GM20431 (cell line): ENCODE results near the gene KRT35.

ENCODE experiments used
- in situ Hi-C: fragments of 300-500 bp; cut with MseI, MboI; formaldehyde crosslinking; loops from one replicate; pipeline ENCODE4 v1.15.0; 2020; ENCODE audit warnings: low sequenced_read_pairs; ENCODE audit not compliant: unreplicated experiment

The KRT35 gene

GRCh38 chr17:41512546-41513167 is 31.7 kb upstream of the KRT35 start:
- in situ Hi-C loops = no loop called here

DNA sequence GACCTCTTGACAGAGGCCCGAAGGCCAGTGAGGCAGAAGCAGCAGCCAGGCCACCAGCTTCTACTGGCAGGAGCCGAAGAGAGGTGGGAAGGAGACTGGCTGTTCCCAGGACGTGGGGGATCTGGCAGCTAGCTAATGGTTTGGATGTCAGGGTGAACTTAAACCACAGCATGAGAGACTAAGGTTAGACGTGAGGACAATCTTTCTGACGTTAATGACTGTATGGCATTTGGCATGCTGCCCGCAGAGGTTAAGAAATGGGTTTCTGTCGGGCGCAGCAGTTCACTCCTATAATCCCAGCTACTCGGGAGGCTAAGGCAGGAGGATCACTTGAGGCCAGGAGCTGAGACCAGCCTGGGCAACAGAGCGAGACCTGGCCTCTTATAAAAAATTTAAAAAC is 30.8 kb upstream of the KRT35 start:
- in situ Hi-C loops = no loop called here

DNA sequence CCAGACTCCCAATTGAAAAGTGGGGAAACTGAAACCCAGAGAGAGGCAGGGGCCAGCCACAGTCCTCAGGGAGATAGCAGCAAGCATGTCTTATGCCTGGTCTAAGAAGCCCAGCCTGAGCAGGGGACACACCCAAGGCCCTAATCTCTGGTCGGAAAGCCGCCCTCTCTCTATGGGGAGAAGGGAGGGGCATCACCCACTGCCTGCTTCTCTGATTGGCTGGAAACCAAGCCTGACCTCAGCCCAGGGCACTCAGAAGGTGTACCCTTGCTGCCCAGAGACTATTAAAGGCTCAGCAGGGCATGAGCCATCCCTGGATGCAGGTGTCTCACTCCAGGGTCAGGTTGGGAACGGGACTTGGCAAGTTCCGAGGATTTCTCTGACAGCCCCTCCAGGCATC is 30.2 kb upstream of the KRT35 start:
- in situ Hi-C loops = no loop called here

DNA sequence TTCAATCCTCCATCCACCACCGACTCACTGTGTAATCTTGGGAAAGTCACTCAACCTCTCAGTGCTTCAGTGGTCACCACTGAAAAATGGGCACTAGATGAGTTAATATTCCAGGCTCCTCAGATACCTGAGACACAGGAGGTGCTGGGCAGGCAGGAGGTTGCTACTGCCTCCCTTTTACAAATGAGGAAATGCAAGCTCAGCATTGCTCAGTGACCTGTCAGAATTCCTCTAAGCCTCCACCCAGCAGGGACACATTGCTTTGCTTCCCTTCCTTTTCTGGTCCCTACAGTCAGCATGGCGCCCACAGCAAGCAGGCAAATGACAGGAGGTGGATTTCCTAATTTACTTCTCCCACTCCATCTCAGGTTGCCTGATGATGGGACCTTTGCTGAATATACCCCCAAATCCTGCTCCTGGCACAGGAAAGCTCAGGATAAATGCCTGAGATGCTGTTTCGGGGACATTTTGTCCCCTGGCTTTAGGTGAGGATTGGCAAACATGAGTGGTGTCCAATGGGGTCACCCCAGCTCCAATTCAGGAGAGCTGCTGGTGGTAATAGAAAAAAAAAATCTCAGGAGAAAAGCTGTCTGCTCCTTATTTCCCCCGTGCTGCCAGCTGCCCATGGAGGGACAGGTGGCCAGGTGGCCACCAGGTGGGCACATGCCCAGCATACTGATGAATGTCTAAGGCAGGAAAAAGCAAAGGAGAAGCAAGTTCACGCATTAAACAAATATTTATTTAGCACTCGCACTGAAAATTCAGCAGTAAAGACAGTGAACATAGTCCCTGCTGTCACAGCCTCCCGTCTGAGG is 29.5 kb upstream of the KRT35 start:
- in situ Hi-C loops = no loop called here

- in situ Hi-C loops = no loop called here
These were observed 26.4 kb upstream of the KRT35 start for GRCh38 chr17:41507315-41507880.

DNA sequence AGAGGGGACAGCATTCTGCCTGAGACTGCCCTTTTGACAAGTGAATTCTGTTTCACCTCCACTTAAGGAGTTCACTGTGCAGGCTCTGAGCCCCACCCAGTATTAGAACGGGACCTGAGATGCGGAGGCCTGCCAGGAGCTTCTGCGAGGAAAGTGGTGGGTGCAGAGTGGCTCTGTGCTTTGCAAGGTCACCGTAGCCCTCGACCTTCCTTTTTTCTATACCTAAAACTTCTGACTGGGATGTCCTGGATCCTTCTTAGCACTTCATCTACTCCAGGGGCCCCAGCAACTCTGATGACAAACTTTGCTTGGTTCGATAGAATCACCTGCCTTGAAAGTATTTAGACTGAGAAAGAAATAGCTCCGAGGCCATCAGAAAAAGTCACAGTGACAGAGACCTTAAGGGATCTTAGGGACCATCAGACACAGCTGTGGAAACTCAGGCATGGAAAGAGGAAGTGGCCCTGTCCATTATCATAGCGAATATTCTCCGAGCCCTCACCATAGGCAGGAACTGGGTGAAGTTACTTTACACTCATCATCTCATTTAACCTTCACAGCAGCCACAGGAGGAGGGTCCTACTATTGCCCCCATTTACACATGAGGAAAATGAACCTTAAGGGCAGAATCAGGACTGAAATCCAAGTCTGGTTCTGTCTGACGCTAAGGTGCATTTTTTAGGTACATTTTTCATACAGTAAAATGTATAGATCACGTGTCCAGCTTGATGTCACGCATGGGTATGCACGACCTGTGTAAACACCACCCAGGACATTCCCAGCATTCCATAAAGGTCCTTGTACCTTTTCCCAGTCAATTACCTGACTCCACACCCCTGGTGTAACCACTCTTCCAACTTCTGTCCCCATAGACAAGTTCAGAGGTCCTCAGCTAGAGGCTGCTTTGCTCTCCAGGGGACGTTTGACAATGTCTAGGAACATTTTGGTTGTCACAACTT is 25.1 kb upstream of the KRT35 start:
- in situ Hi-C loops = no loop called here

- in situ Hi-C loops = no loop called here
These were observed 24.3 kb upstream of the KRT35 start, which contains the start of gene KRT13 for GRCh38 chr17:41505007-41505808. KRT13 (minus strand) TSS chr17:41505612; CDS start chr17:41505550, 62 bp downstream.

GRCh38 chr17:41504246-41504977 is 23.5 kb upstream of the KRT35 start:
- in situ Hi-C loops = no loop called here

DNA sequence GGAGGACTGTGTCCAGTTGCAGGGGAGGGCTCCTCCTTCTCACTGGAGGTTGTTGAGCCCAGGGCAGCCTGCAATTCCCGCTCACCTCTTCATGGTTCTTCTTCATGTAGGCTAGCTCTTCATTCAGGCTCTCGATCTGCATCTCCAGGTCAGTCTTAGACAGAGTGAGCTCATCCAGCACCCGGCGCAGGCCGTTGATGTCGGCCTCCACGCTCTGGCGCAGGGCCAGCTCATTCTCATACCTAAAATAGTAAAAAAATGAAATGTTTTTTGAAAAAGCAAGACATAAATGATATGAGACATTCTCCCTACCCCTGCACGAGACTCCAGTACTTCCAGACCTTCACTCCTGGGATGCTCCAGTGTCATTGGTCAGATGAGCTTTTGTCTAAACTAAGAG is 22.3 kb upstream of the KRT35 start:
- in situ Hi-C loops = no loop called here

DNA sequence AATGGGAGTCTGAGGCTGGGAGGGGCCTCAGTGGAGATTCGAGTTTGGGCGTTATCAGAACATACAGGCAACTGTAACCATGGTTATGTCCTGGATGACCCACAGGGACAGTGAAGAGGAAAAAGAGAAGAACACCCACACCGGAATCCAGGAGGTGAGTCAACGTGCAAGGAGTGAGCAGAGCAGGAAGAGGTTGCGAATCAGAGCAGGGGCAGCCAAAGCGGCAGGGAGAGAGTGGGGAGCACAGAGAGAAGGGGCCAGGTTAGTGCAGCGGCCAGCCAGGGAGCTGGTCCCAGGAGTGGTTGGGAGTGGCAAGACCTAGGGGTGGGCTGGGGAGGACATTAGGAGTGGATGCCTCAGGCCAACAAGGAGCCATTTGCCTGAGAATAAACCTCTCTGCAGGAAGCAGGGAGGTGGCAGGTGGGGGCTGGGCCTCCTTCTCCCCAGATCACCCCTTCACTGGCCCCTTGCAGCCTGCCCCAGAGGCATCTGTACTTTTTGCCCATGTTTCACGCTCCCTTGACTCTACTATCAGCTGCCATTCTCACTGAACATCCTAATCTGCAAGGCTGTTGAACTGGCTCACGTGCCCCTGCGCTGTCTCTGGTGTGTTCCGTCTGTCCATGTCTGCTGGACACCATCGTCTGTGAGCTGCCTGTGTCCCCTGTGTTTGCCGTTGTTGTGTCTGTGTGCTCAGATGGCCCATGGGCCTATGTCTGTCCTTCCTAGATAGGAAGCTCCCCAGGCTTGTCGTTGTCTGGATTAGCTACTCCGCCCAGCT is 19.4 kb upstream of the KRT35 start:
- in situ Hi-C loops = no loop called here

GRCh38 chr17:41499714-41500113 is 18.8 kb upstream of the KRT35 start:
- in situ Hi-C loops = no loop called here

DNA sequence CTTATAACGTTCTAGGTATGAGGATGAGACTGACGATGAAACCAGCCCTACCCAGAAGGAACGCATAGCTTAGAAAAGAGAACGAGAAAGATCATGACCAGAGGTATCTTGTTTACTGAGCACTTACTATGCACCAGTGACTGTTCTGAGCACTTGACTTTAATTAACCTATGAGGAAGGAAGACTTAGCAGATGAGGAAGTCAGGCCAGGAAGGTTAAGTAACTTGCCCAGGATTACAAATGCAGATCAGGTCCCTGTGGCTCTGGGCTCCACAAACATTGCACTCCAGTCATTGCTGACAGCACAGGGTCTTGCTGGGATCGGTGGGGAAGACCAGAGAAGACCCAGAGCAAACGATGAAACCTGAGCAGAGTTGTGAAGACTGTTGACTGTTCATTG is 17.3 kb upstream of the KRT35 start:
- in situ Hi-C loops = no loop called here

GRCh38 chr17:41496803-41497484 is 16.0 kb upstream of the KRT35 start:
- in situ Hi-C loops = no loop called here

DNA sequence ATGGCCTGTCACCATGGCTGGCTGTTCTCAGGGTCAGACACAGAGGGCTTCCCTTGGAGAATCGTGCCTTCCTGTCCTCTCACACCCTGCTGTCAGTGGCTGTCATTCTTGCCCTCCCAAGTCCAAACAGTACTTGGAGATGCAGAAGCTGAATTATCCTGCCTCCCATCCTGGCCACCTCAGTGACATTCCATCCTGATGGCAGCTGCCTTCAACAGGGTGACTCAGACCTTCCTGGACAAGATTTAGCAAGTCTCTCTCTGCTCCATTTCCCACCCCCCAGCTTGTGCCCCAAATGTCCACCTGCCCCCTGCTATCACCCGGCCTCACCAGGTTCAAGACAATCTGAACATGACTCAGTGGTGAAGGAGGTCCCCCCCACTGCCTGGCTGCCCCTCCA is 13.6 kb upstream of the KRT35 start:
- in situ Hi-C loops = no loop called here

- in situ Hi-C loops = no loop called here
These were observed 11.8 kb upstream of the KRT35 start for GRCh38 chr17:41492771-41493170.

GRCh38 chr17:41492351-41492750 is 11.4 kb upstream of the KRT35 start:
- in situ Hi-C loops = no loop called here

DNA sequence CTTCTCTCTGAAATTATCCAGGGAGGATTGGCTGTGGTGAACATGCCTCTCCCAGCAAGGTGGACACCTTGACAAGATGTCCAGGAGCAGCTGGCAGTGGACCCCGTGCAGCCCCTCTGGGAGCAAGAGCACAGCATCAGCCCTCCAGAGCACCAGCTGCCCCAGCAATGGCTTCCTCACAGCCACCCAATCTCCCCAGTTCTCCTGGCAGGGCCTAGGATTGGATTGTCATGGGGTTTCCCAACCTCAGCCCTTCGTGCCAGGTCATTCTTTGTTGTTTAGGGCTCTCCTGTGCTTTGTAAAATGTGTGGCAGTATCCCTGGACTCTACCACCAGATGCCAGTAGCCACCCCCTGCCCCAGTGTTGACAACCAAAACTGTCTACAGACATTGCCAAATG is 10.5 kb upstream of the KRT35 start:
- in situ Hi-C loops = no loop called here
